ENCODE results near the gene KDM2B. TPM values are rescaled to one million over a fixed set of nuclear protein-coding genes. Genes with fewer than 3 reads are reported as not detected.

Gene KDM2B
- total and polyA plus RNA-seq, 2 of the 8 experiments (the other 6 are each of a cell fraction or from before 2014, with no cell fraction given), result 111 to 162 TPM

- Histone ChIP-seq H3K14ac (ENCODE audit: insufficient read length) (no peak overlapping the region), H3K4me3 (ENCODE audit: extremely low read depth in 1 of 4, insufficient read depth in 2 of 4, low read depth in 3 of 4, low read length in 4 of 4) (no peak overlapping the region), H3K79me1 (ENCODE audit: low read depth, low read length) (no peaks in the 10 kb centered on the region; the same call in none of the 2 replicates), H4K20me1 (replicated peaks in 1 of 2; ENCODE audit: control insufficient read depth in 1 of 2, insufficient read depth in 2 of 2, low read length in 2 of 2) (peaks cover 1 to 2% of the 10 kb centered on the region in 2 experiments), H3K79me2 (ENCODE audit: control insufficient read depth in 1 of 2, insufficient read depth in 2 of 2, low read length in 2 of 2) (peaks cover 0 to 15% of the 10 kb centered on the region in 2 experiments; a peak in 1 of 4 replicates), H3K56ac (replicated peaks; ENCODE audit: insufficient read length, low read depth, low read length) (no peak overlapping the region), H2AK5ac (ENCODE audit: low read depth, low read length) (no peak overlapping the region), H3K4ac (replicated peaks; ENCODE audit: insufficient read length, low read depth, low read length) (no peak overlapping the region), H4K91ac (replicated peaks; ENCODE audit: insufficient read length, low read length) (no peak overlapping the region), H4K8ac (ENCODE audit: extremely low read depth, insufficient read depth, low read length) (0 out of 2 replicates have a peak overlapping the region, but pooled peaks have one; percentile 21), H2BK12ac (ENCODE audit: low read depth, low read length) (no peak overlapping the region), H2BK120ac (replicated peaks; ENCODE audit: low read depth, low read length) (no peak overlapping the region), H3K4me2 (ENCODE audit: insufficient read depth in 1 of 2, low read depth in 2 of 2, low read length in 2 of 2) (no peak overlapping the region), H2BK20ac (ENCODE audit: low read length) (no peak overlapping the region), H4K5ac (ENCODE audit: insufficient read length, low read depth, low read length) (no peak overlapping the region), H3K4me1 (replicated peaks in 1 of 4; ENCODE audit: control insufficient read depth in 3 of 4, insufficient read depth in 4 of 4, low read length in 3 of 4) (no peaks in the 10 kb centered on the region), H3K23ac (ENCODE audit: insufficient read length) (no peak overlapping the region), H3K18ac (ENCODE audit: extremely low read depth, low read length) (no peak overlapping the region), H3K27ac (ENCODE audit: low read depth, low read length) (0 out of 2 replicates have a peak overlapping the region, but pooled peaks have one; percentile 16), H3K23me2 (ENCODE audit: low read depth, low read length) (no peaks in the 10 kb centered on the region), H3K9me3 (ENCODE audit: insufficient read depth in 2 of 2, low read depth in 1 of 2, low read length in 1 of 2) (no peaks in the 10 kb centered on the region), H2AFZ (ENCODE audit: low read length) (no peak overlapping the region), H2BK15ac (ENCODE audit: low read length) (no peak overlapping the region), H3K9ac (replicated peaks in 1 of 4; ENCODE audit: extremely low read depth in 1 of 4, low read depth in 3 of 4, low read length in 3 of 4) (no peak overlapping the region), H3K27me3 (replicated peaks in 1 of 4; ENCODE audit: control insufficient read depth in 3 of 4, extremely low read depth in 1 of 4, insufficient read depth in 3 of 4, low read length in 3 of 4) (no peaks in the 10 kb centered on the region), H3K36me3 (ENCODE audit: control insufficient read depth in 2 of 4, insufficient read depth in 4 of 4, low read length in 3 of 4) (peaks cover 7 to 37% (median 15%) of the 10 kb centered on the region in 4 experiments; a peak in 7 of 8 replicates), H2BK5ac (ENCODE audit: low read depth, low read length) (no peak overlapping the region)
- TF ChIP-seq RAD21 (IDR thresholded peaks at IDR 0.05 in 1 of 2, conservative IDR thresholded peaks at IDR 0.05 in 1 of 2; ENCODE audit: low read depth in 2 of 2, low read length in 2 of 2) (peak; percentile 49 to 63), SIX5 (IDR thresholded peaks at IDR 0.05; ENCODE audit: low read depth, low read length) (no peak), SP1 (IDR thresholded peaks at IDR 0.05; ENCODE audit: low read depth, low read length) (0 out of 2 replicates have a peak, but pooled peaks have one; percentile 33), HDAC2 (IDR thresholded peaks at IDR 0.05; ENCODE audit: borderline replicate concordance in 1 of 2, low read depth in 2 of 2, low read length in 2 of 2) (no peak), CREB1 (IDR thresholded peaks at IDR 0.05) (peak; percentile 24; the same call in 1 of the 2 replicates), CTCF (IDR thresholded peaks at IDR 0.05; ENCODE audit: control extremely low read depth in 1 of 3, insufficient read depth in 1 of 3, low read depth in 1 of 3, low read length in 3 of 3) (peak; percentile 63 to 84 (median 80)), FOSL1 (IDR thresholded peaks at IDR 0.05; ENCODE audit: insufficient read depth, low read depth, low read length) (no peak), JUND (IDR thresholded peaks at IDR 0.05; ENCODE audit: low read length) (no peak)
- 70% methylated on average over 21 of the region's 21 CpGs; no CpG with 5 or more reads in 1 of the 2 experiments for WGBS, 2 experiments (ENCODE audit: extremely low coverage in 1 of 2, insufficient coverage in 1 of 2, insufficient read length in 1 of 2, insufficient replicate concordance in 2 of 2, low coverage in 1 of 2, low lambda C conversion rate in 2 of 2, missing lambda C conversion rate in 1 of 2)
- ChIA-PET CTCF (ENCODE audit: partially characterized antibody) (interaction anchor here (0.5 to 6.0 kb wide), 38 partner anchors 8 to 696 kb away, joined by 3 to 35 read pairs (median 4); partner anchors contain the start of genes MORN3 and ORAI1), POLR2A (ENCODE audit: partially characterized antibody) (interaction anchor here (0.9 to 2.1 kb wide), 6 partner anchors 7 to 79 kb away, joined by 3 to 7 read pairs (median 4); no protein-coding TSS in a partner anchor)
- FAIRE-seq (no peak), DNase-seq (ENCODE audit: low read depth in 1 of 2, low spot score in 2 of 2) (peak in 1 of 2 experiments; percentile 88)
Observed at GRCh38 chr12:121499929-121500793, 80.7 kb downstream of the KDM2B start.
